PFSK-1 (cell line): ENCODE data around the gene MAPRE2.

ENCODE experiments used
- FOXP2 ChIP-seq: optimal IDR thresholded peaks from 2 replicates; pipeline ENCODE3; 2011; ENCODE audit warnings: borderline replicate concordance, control low read depth, inconsistent platforms; ENCODE audit not compliant: insufficient read depth; ENCODE audit errors: extremely low read length, extremely low read depth
- POLR2AphosphoS5 ChIP-seq: IDR thresholded peaks from 2 replicates; pipeline ENCODE4 v1.6.1; 2012; ENCODE audit warnings: low read depth, mild to moderate bottlenecking, control low read depth, low read length, moderate library complexity
- REST ChIP-seq, 2 experiments: IDR thresholded peaks; 2 replicates each; pipeline versions ENCODE4 v1.6.1 to v1.8.0; 2011 to 2012; ENCODE audit warnings: low read depth in 2 of 2, low read length in 2 of 2, control low read depth in 1 of 2, inconsistent platforms in 1 of 2, mild to moderate bottlenecking in 1 of 2, moderate library complexity in 1 of 2; ENCODE audit not compliant: insufficient read depth in 1 of 2
- SIN3A ChIP-seq: IDR thresholded peaks from 2 replicates; pipeline ENCODE4 v1.6.1; 2012; ENCODE audit warnings: mild to moderate bottlenecking, low read length, moderate library complexity, borderline replicate concordance; ENCODE audit not compliant: insufficient read depth
- TAF1 ChIP-seq: IDR thresholded peaks from 2 replicates; pipeline ENCODE4 v1.6.1; 2012; ENCODE audit warnings: low read length, control low read depth, borderline replicate concordance; ENCODE audit not compliant: insufficient read depth

MAPRE2 gene

GRCh38 chr18:35110554-35111485 lies 69.6 kb downstream of the MAPRE2 start:
- TF ChIP-seq FOXP2 (no peak), SIN3A (no peak), TAF1 (no peak), POLR2AphosphoS5 (no peak), REST (IDR thresholded peaks at IDR 0.05; ENCODE audit: insufficient read depth in 1 of 2, low read depth in 2 of 2, low read length in 2 of 2) (no peak)

- TF ChIP-seq REST (IDR thresholded peaks at IDR 0.05; ENCODE audit: insufficient read depth in 1 of 2, low read depth in 2 of 2, low read length in 2 of 2), result no peak
- no peak for TF ChIP-seq SIN3A
- no peak for TF ChIP-seq POLR2AphosphoS5
- no peak for TF ChIP-seq FOXP2
- no peak for TF ChIP-seq TAF1
These were observed 71.5 kb downstream of the MAPRE2 start for GRCh38 chr18:35112696-35113095.

DNA sequence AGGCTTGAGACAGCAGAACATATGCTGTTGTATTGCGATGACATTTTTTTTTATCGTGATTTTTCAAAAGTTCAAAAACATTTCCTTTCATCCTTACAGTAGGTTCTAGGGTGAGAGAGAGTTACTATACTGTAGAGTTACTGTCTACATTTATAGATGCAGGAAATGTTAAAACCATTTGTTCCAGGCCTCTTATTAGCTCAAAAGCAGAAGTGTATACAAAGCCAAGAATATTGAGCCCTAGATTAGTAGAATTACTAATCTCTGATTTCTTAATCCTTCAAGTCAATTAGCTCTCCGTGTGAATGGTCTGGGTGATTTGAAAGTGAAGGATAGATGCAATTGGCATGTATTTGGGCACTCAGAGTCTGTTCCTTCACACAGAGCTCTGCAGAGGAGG lies 73.1 kb downstream of the MAPRE2 start:
- TF ChIP-seq FOXP2 (no peak), TAF1 (no peak), SIN3A (no peak), REST (IDR thresholded peaks at IDR 0.05; ENCODE audit: insufficient read depth in 1 of 2, low read depth in 2 of 2, low read length in 2 of 2) (no peak), POLR2AphosphoS5 (no peak)

DNA sequence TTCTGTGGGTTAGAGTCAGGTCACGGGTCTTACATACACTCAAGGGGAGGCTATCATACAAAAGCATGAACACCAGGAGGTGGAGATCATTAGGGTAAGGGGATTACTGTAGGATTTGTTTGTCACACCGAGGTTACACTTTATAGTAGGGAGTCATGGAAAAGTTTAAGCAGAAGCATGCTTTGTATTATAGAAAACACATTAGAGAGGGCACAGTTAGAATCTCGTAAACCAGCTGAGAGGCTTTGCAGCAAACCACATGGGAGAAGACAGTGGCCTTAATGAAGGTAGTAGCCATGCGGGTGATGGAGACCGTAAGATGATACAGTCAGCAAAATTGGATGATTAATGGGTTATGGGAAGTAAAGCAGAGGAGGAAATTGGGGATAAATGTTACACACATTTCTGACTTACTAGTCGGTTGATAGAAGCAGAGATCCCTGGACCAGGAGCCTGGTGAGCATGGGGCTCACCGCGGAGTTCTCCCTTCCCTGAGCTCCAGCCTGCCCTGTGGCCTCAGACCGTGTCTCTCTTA lies 75.6 kb downstream of the MAPRE2 start:
- TF ChIP-seq SIN3A (no peak), FOXP2 (no peak), TAF1 (no peak), POLR2AphosphoS5 (no peak), REST (IDR thresholded peaks at IDR 0.05; ENCODE audit: insufficient read depth in 1 of 2, low read depth in 2 of 2, low read length in 2 of 2) (no peak)
